GM12873 (cell line): Measurements from ENCODE around the gene SLC9A5.
A peak's percentile ranks its signal among the peaks of the same experiment; 100 is the strongest.

Experiments
- CTCF ChIP-seq: IDR thresholded peaks from 2 replicates; pipeline ENCODE4 v1.5.1; 2012; ENCODE audit warnings: low read depth, mild to moderate bottlenecking, moderate library complexity, low read length, control low read depth; ENCODE audit not compliant: insufficient read depth; ENCODE audit errors: missing control alignments

Gene SLC9A5

GRCh38 chr16:67255553-67256221, 6.9 kb downstream of the SLC9A5 start:
- TF ChIP-seq CTCF, result no peak

GRCh38 chr16:67256701-67257230, 8.0 kb downstream of the SLC9A5 start:
- TF ChIP-seq CTCF, result no peak

- no peak for TF ChIP-seq CTCF
These were observed 8.8 kb downstream of the SLC9A5 start for GRCh38 chr16:67257486-67258160.

- no peak for TF ChIP-seq CTCF
These were observed 9.5 kb downstream of the SLC9A5 start for GRCh38 chr16:67258161-67258835.

- TF ChIP-seq CTCF, result no peak
These were observed 10.9 kb downstream of the SLC9A5 start for GRCh38 chr16:67259705-67260104.

GRCh38 chr16:67260426-67261063, 11.8 kb downstream of the SLC9A5 start:
- peak; percentile 86 for TF ChIP-seq CTCF

- TF ChIP-seq CTCF, result no peak
These were observed 14.4 kb downstream of the SLC9A5 start for GRCh38 chr16:67263201-67263600.
